GM12878 (cell line): Measurements from ENCODE around the gene ITGAL. TPM values are rescaled to one million over a fixed set of nuclear protein-coding genes. Genes with fewer than 3 reads are reported as not detected.
A peak's percentile ranks its signal among the peaks of the same experiment; 100 is the strongest.

ENCODE experiments used
- BCLAF1 ChIP-seq: fragments of 450-650 bp; IDR thresholded peaks from 2 replicates; pipeline ENCODE4 v1.6.1; 2017; ENCODE audit warnings: antibody characterized with exemption, mild to moderate bottlenecking, moderate library complexity
- BHLHE40 ChIP-seq, 2 experiments: fragments of 450-650 bp in 1 of 2; IDR thresholded peaks; 2 replicates each; pipeline ENCODE4 v1.6.1; 2011 to 2017; ENCODE audit warnings: low read depth in 2 of 2, borderline replicate concordance in 1 of 2, improper control_type of control experiment in 1 of 2, low read length in 1 of 2, mild to moderate bottlenecking in 1 of 2
- BMI1 ChIP-seq: fragments of 450-650 bp; IDR thresholded peaks from 2 replicates; pipeline ENCODE4 v1.6.1; 2016; ENCODE audit warnings: mild to moderate bottlenecking, moderate library complexity, borderline replicate concordance
- BRCA1 ChIP-seq: IDR thresholded peaks from 2 replicates; pipeline ENCODE4 v1.6.1; 2011; ENCODE audit warnings: low read depth, low read length, improper control_type of control experiment
- GABPA ChIP-seq: IDR thresholded peaks from 2 replicates; pipeline ENCODE4 v1.6.1; 2014; ENCODE audit warnings: antibody characterized with exemption, low read depth, mild to moderate bottlenecking, inconsistent platforms
- HDGF ChIP-seq: fragments of 450-650 bp; IDR thresholded peaks from 2 replicates; pipeline ENCODE4 v1.6.1; 2016; ENCODE audit warnings: antibody characterized with exemption
- IRF3 ChIP-seq: fragments of 450-650 bp; IDR thresholded peaks from 2 replicates; pipeline ENCODE4 v1.6.1; 2014; ENCODE audit warnings: mild to moderate bottlenecking
- IRF4 ChIP-seq: IDR thresholded peaks from 2 replicates; pipeline ENCODE4 v1.6.1; 2011; ENCODE audit warnings: low read depth, low read length
- JUNB ChIP-seq: IDR thresholded peaks from 2 replicates; pipeline ENCODE4 v1.6.1; 2016; ENCODE audit warnings: antibody characterized with exemption, mild to moderate bottlenecking
- KLF5 ChIP-seq: fragments of 450-650 bp; IDR thresholded peaks from 2 replicates; pipeline ENCODE4 v1.6.1; 2014; ENCODE audit warnings: mild to moderate bottlenecking; ENCODE audit not compliant: partially characterized antibody
- LARP7 ChIP-seq: fragments of 450-650 bp; IDR thresholded peaks from 2 replicates; pipeline ENCODE4 v1.6.1; 2017; ENCODE audit warnings: mild to moderate bottlenecking
- MEF2A ChIP-seq: IDR thresholded peaks from 2 replicates; pipeline ENCODE4 v1.6.1; 2011; ENCODE audit warnings: low read depth, mild to moderate bottlenecking, low read length, moderate library complexity; ENCODE audit not compliant: insufficient read depth
- PAX5 ChIP-seq: IDR thresholded peaks from 2 replicates; pipeline ENCODE4 v1.6.1; 2011; ENCODE audit warnings: low read depth, low read length, borderline replicate concordance
- PRDM15 ChIP-seq: fragments of 450-650 bp; formaldehyde crosslinking; IDR thresholded peaks from 2 replicates; pipeline ENCODE4 v1.4.0; 2020; ENCODE audit warnings: mild to moderate bottlenecking, moderate library complexity
- SMAD5 ChIP-seq: IDR thresholded peaks from 2 replicates; pipeline ENCODE4 v1.6.1; 2016; ENCODE audit warnings: antibody characterized with exemption, low read depth
- SUZ12 ChIP-seq: fragments of 200-600 bp; sonication (generic); IDR thresholded peaks from one replicate; pipeline ENCODE4 v1.6.1; 2018; ENCODE audit warnings: antibody characterized with exemption, mild to moderate bottlenecking; ENCODE audit not compliant: unreplicated experiment
- ZNF592 ChIP-seq: fragments of 450-650 bp; IDR thresholded peaks from 2 replicates; pipeline ENCODE4 v1.6.1; 2017; ENCODE audit warnings: mild to moderate bottlenecking, moderate library complexity
- ZSCAN29 ChIP-seq: fragments of 450-650 bp; IDR thresholded peaks from 2 replicates; pipeline ENCODE4 v1.6.1; 2017; ENCODE audit warnings: mild to moderate bottlenecking, moderate library complexity
- ZZZ3 ChIP-seq: IDR thresholded peaks from 2 replicates; pipeline ENCODE4 v1.6.1; 2011; ENCODE audit warnings: low read depth; ENCODE audit not compliant: control insufficient read depth, insufficient read length
- polyA plus RNA-seq, 11 experiments: library from polyadenylated mRNA; depleted of rRNA in 4 of 11; unstranded in 6 of 11; stranded (reverse) in 5 of 11; fragments of >200 nt; fragmentation: Nextera tagmentation in 4 of 11; fragmentation: Illumina TruSeq in 1 of 11; extraction: Ambion mirVana in 4 of 11; extraction: Trizol in 1 of 11; gene quantifications; 1 replicate in 1 of 11; 2 replicates in 10 of 11; pipeline versions ENCODE4 v1.2.1 to v1.2.3, GENCODE V29; 2011 to 2016; ENCODE audit warnings: inconsistent platforms in 2 of 11, missing spikeins in 2 of 11, low read depth in 1 of 11
- total RNA-seq, 4 experiments: library from RNA; depleted of rRNA in 3 of 4; stranded (reverse); fragments of >200 nt in 3 of 4; fragmentation: Illumina TruSeq in 1 of 4; extraction: Trizol in 1 of 4; gene quantifications; 2 replicates each; pipeline versions ENCODE4 v1.2.1 to v1.2.3, GENCODE V29; 2013 to 2021

Gene ITGAL
- total and polyA plus RNA-seq, 10 of the 15 experiments (the other 5 are each of a cell fraction or from before 2014, with no cell fraction given), result 10.7 to 170 (median 96.9) TPM

GRCh38 chr16:30534368-30535105 is 62.0 kb downstream of the ITGAL start, which contains the start of gene ZNF747 (continued):
- TF ChIP-seq PRDM15, result no peak
- no peak for TF ChIP-seq ZSCAN29
- TF ChIP-seq BRCA1, result no peak
- TF ChIP-seq KLF5, result no peak
- no peak for TF ChIP-seq HDGF
- TF ChIP-seq IRF3, result 0 out of 2 replicates have a peak, but pooled peaks have one; percentile 41
- no peak for TF ChIP-seq BHLHE40 (IDR thresholded peaks at IDR 0.05; ENCODE audit: borderline replicate concordance in 1 of 2, low read depth in 2 of 2, low read length in 1 of 2)
- no peak for TF ChIP-seq ZNF592
- 0 out of 2 replicates have a peak, but pooled peaks have one; percentile 14 for TF ChIP-seq IRF4
- TF ChIP-seq JUNB, result no peak
- 0 out of 2 replicates have a peak, but pooled peaks have one; percentile 18 for TF ChIP-seq PAX5
- no peak for TF ChIP-seq GABPA
- TF ChIP-seq BMI1, result no peak
- no peak for TF ChIP-seq SMAD5
- no peak for TF ChIP-seq SUZ12
- TF ChIP-seq LARP7, result peak; percentile 93
- no peak for TF ChIP-seq ZZZ3
- TF ChIP-seq BCLAF1, result no peak
- TF ChIP-seq MEF2A, result 0 out of 2 replicates have a peak, but pooled peaks have one; percentile 25
